ENCODE data around the gene CAPN5.

GRCh38 chr11:77038825-77039326 is 27.9 kb upstream of the CAPN5 start:
- no peak for TF ChIP-seq ZNF274 (IDR thresholded peaks at IDR 0.05; ENCODE audit: low read depth, low read length)
- no peak for TF ChIP-seq YY1 (IDR thresholded peaks at IDR 0.05; ENCODE audit: insufficient read depth, insufficient read length)
